Measurements from ENCODE around the gene GTF2I. TPM values are rescaled to one million over a fixed set of nuclear protein-coding genes. Genes with fewer than 3 reads are reported as not detected.
"Not testable (repeated sequence)": the region's sequence is repeated elsewhere in the genome, so short reads cannot be mapped to it uniquely, and the experiment has no call there.

The GTF2I gene
- total RNA-seq, 1 donor from 2014 or later: 106 TPM

- DNase-seq (ENCODE audit: low spot score): no peak
Observed at GRCh38 chr7:74709880-74710671, 52.6 kb downstream of the GTF2I start.

GRCh38 chr7:74713567-74713966, 56.0 kb downstream of the GTF2I start:
- DNase-seq (ENCODE audit: low spot score): no peak

GRCh38 chr7:74717889-74718288, 60.4 kb downstream of the GTF2I start:
- no peak for DNase-seq (ENCODE audit: low spot score)

- no peak for DNase-seq (ENCODE audit: low spot score)
Observed at GRCh38 chr7:74718336-74718735, 60.8 kb downstream of the GTF2I start.

- no peak for DNase-seq (ENCODE audit: low spot score)
Observed at GRCh38 chr7:74722153-74722552, 64.6 kb downstream of the GTF2I start.

- no peak for DNase-seq (ENCODE audit: low spot score)
Observed at GRCh38 chr7:74725840-74726239, 68.3 kb downstream of the GTF2I start.

- DNase-seq (ENCODE audit: low spot score): no peak
Observed at GRCh38 chr7:74726309-74727101, 69.0 kb downstream of the GTF2I start.

- not testable (repeated sequence) for DNase-seq (ENCODE audit: low spot score)
Observed at GRCh38 chr7:74728686-74729085, 71.2 kb downstream of the GTF2I start.

- not testable (repeated sequence) for DNase-seq (ENCODE audit: low spot score)
Observed at GRCh38 chr7:74730186-74730585, 72.7 kb downstream of the GTF2I start.

GRCh38 chr7:74739974-74740703, 82.6 kb downstream of the GTF2I start:
- DNase-seq (ENCODE audit: low spot score): not testable (repeated sequence)

- not testable (repeated sequence) for DNase-seq (ENCODE audit: low spot score)
Observed at GRCh38 chr7:74743936-74744557, 86.5 kb downstream of the GTF2I start.

- not testable (repeated sequence) for DNase-seq (ENCODE audit: low spot score)
Observed at GRCh38 chr7:74753921-74754482, 96.5 kb downstream of the GTF2I start.

GRCh38 chr7:74756673-74757072, 99.2 kb downstream of the GTF2I start:
- not testable (repeated sequence) for DNase-seq (ENCODE audit: low spot score)

- DNase-seq (ENCODE audit: low spot score): not testable (repeated sequence)
Observed at GRCh38 chr7:74758268-74758667, 100.8 kb downstream of the GTF2I start.

GRCh38 chr7:74758982-74759381, 101.5 kb downstream of the GTF2I start:
- DNase-seq (ENCODE audit: low spot score): not testable (repeated sequence)

- DNase-seq (ENCODE audit: low spot score): not testable (repeated sequence)
Observed at GRCh38 chr7:74765205-74765918, 107.8 kb downstream of the GTF2I start.

- DNase-seq (ENCODE audit: low spot score): not testable (repeated sequence)
Observed at GRCh38 chr7:74766509-74766908, 109.0 kb downstream of the GTF2I start.

GRCh38 chr7:74766991-74767390, 109.5 kb downstream of the GTF2I start:
- DNase-seq (ENCODE audit: low spot score): not testable (repeated sequence)

GRCh38 chr7:74770062-74770461, 112.5 kb downstream of the GTF2I start:
- not testable (repeated sequence) for DNase-seq (ENCODE audit: low spot score)

- not testable (repeated sequence) for DNase-seq (ENCODE audit: low spot score)
Observed at GRCh38 chr7:74772093-74772492, 114.6 kb downstream of the GTF2I start.
